Measurements from ENCODE around the gene ITGA5.

ITGA5 gene

GRCh38 chr12:54432815-54433164, 13.7 kb upstream of the ITGA5 start:
- no peak overlapping the region for H3K4me2 ChIP-seq (ENCODE audit: low read length)
- H3K27ac ChIP-seq: peak overlapping the region; percentile 73
- H3K27me3 ChIP-seq (ENCODE audit: control insufficient read depth, insufficient read depth, low read length): no peaks in the 10 kb centered on the region
- no peak overlapping the region for H3K9ac ChIP-seq
- TF ChIP-seq, protein P1, sequence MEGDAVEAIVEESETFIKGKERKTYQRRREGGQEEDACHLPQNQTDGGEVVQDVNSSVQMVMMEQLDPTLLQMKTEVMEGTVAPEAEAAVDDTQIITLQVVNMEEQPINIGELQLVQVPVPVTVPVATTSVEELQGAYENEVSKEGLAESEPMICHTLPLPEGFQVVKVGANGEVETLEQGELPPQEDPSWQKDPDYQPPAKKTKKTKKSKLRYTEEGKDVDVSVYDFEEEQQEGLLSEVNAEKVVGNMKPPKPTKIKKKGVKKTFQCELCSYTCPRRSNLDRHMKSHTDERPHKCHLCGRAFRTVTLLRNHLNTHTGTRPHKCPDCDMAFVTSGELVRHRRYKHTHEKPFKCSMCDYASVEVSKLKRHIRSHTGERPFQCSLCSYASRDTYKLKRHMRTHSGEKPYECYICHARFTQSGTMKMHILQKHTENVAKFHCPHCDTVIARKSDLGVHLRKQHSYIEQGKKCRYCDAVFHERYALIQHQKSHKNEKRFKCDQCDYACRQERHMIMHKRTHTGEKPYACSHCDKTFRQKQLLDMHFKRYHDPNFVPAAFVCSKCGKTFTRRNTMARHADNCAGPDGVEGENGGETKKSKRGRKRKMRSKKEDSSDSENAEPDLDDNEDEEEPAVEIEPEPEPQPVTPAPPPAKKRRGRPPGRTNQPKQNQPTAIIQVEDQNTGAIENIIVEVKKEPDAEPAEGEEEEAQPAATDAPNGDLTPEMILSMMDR (IDR thresholded peaks at IDR 0.05): no peak
- no peaks in the 10 kb centered on the region for H3K36me3 ChIP-seq (ENCODE audit: control insufficient read depth, insufficient read depth, low read length)
- H3K9me3 ChIP-seq (ENCODE audit: control insufficient read depth, low read length): no peaks in the 10 kb centered on the region
- H3K4me3 ChIP-seq (ENCODE audit: low read depth, low read length): no peak overlapping the region
- no peak overlapping the region for H2AFZ ChIP-seq
- no peaks in the 10 kb centered on the region for H3K79me2 ChIP-seq
- H3K4me1 ChIP-seq: peaks cover 3% of the 10 kb centered on the region

GRCh38 chr12:54431911-54432814, 13.1 kb upstream of the ITGA5 start:
- Histone ChIP-seq H3K4me1 (peaks cover 3% of the 10 kb centered on the region), H3K9me3 (ENCODE audit: control insufficient read depth, low read length) (no peaks in the 10 kb centered on the region), H3K27ac (peak overlapping the region; percentile 73), H3K36me3 (ENCODE audit: control insufficient read depth, insufficient read depth, low read length) (no peaks in the 10 kb centered on the region), H3K9ac (no peak overlapping the region), H3K27me3 (ENCODE audit: control insufficient read depth, insufficient read depth, low read length) (no peaks in the 10 kb centered on the region), H2AFZ (no peak overlapping the region), H3K79me2 (no peaks in the 10 kb centered on the region), H3K4me3 (ENCODE audit: low read depth, low read length) (no peak overlapping the region), H3K4me2 (ENCODE audit: low read length) (no peak overlapping the region)
- TF ChIP-seq, protein P1 (IDR thresholded peaks at IDR 0.05): no peak

- Histone ChIP-seq H3K4me2 (ENCODE audit: low read length) (no peak overlapping the region), H3K27me3 (ENCODE audit: control insufficient read depth, insufficient read depth, low read length) (no peaks in the 10 kb centered on the region), H2AFZ (no peak overlapping the region), H3K9me3 (ENCODE audit: control insufficient read depth, low read length) (no peaks in the 10 kb centered on the region), H3K4me3 (ENCODE audit: low read depth, low read length) (no peak overlapping the region), H3K4me1 (peaks cover 3% of the 10 kb centered on the region), H3K36me3 (ENCODE audit: control insufficient read depth, insufficient read depth, low read length) (no peaks in the 10 kb centered on the region), H3K27ac (no peak overlapping the region), H3K9ac (no peak overlapping the region), H3K79me2 (no peaks in the 10 kb centered on the region)
- TF ChIP-seq, protein P1 (IDR thresholded peaks at IDR 0.05): no peak
Measured at GRCh38 chr12:54430471-54431069, 11.5 kb upstream of the ITGA5 start.

DNA sequence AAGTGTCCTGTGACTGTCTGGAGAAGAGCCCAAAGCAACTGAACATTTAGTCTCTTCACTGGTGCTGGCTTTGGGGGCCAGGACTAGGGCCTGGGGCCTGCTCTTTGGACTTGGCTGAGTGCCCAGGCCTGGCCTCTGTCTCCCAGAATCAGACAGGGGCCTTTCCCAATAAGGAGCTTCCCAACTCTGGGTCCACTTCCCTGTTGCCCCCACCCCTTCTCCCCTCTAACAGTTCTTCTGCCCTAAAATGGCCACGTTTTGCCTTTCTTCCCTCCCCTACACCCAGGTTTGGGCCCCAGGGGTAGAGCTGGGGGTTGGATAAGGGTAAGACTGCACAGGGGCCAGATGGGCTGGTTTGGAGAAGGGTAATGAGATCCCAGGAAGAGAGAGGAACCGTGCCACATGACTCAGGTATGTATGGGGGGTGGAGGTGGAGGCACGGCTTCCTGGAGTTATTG, 10.0 kb upstream of the ITGA5 start:
- H2AFZ ChIP-seq: no peak overlapping the region
- H3K27me3 ChIP-seq (ENCODE audit: control insufficient read depth, insufficient read depth, low read length): no peaks in the 10 kb centered on the region
- H3K9me3 ChIP-seq (ENCODE audit: control insufficient read depth, low read length): no peaks in the 10 kb centered on the region
- H3K4me1 ChIP-seq: peaks cover 3% of the 10 kb centered on the region
- no peak overlapping the region for H3K9ac ChIP-seq
- no peak overlapping the region for H3K4me2 ChIP-seq (ENCODE audit: low read length)
- H3K79me2 ChIP-seq: no peaks in the 10 kb centered on the region
- peak overlapping the region; percentile 54 for H3K27ac ChIP-seq
- TF ChIP-seq, protein P1 (IDR thresholded peaks at IDR 0.05): no peak
- no peak overlapping the region for H3K4me3 ChIP-seq (ENCODE audit: low read depth, low read length)
- H3K36me3 ChIP-seq (ENCODE audit: control insufficient read depth, insufficient read depth, low read length): no peaks in the 10 kb centered on the region

Measured in parathyroid adenoma (tissue), 2 donors.